ENCODE data around the gene MNAT1. TPM values are rescaled to one million over a fixed set of nuclear protein-coding genes. Genes with fewer than 3 reads are reported as not detected.

Gene MNAT1
- total and polyA plus RNA-seq, 9 donors, result 43.7 to 102 (median 49.4) TPM

DNA sequence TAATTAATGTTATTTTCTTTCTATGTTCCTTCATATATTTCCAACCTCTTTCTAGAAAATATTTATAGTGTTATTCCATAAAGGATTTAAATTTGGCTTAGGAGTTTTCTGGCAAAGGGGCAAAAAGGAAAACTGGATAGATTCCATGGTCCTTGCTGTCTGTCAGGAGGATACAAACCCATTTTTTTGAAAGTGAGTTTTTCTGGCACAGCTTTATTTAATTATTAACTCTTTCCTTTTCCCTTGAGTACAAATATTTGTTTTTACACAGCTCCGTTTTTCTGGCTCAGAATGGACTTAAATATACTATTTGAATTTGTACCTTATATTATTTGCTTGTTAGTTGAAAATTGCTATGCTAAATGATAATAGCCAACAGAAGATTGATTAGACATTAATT lies 56.3 kb downstream of the MNAT1 start:
- Histone ChIP-seq H3K9me3 (replicated peaks; ENCODE audit: control insufficient read depth, low read depth, low read length) (no peaks in the 10 kb centered on the region), H3K4me1 (ENCODE audit: control insufficient read depth, insufficient read depth, low read length) (no peaks in the 10 kb centered on the region), H3K36me3 (ENCODE audit: control insufficient read depth, insufficient read depth, low read length) (peaks cover 9% of the 10 kb centered on the region), H3K4me3 (ENCODE audit: low read length) (no peak overlapping the region), H3K27me3 (ENCODE audit: control insufficient read depth, insufficient read depth, low read length) (no peaks in the 10 kb centered on the region), H3K27ac (ENCODE audit: low read length) (no peak overlapping the region)
- no peak for DNase-seq
- WGBS (ENCODE audit: insufficient coverage), result no CpG with 5 or more reads among the region's 1 CpG

DNA sequence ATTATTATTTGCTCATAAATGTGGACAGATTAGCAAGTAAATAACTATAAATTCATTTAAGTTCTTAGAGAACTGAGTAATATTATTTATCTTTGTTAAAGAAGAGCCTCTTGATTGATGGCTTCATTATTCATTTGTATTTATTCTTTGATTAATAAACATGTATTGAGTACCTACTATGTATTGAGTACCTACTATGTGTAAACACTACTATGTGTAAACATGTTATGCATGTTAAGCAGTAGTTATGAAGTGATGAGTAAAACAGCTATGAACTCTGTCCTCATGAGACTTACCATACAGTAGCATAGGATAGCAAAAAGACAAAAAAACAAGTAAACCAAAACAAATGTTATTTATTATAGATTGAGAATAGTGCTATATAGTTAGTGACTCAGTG lies 61.9 kb downstream of the MNAT1 start:
- no peak overlapping the region for H3K27ac ChIP-seq (ENCODE audit: low read length)
- no peaks in the 10 kb centered on the region for H3K27me3 ChIP-seq (ENCODE audit: control insufficient read depth, insufficient read depth, low read length)
- peaks cover 8% of the 10 kb centered on the region for H3K36me3 ChIP-seq (ENCODE audit: control insufficient read depth, insufficient read depth, low read length)
- no peak overlapping the region for H3K4me3 ChIP-seq (ENCODE audit: low read length)
- H3K4me1 ChIP-seq (ENCODE audit: control insufficient read depth, insufficient read depth, low read length), result no peaks in the 10 kb centered on the region
- DNase-seq, result no peak
- H3K9me3 ChIP-seq (replicated peaks; ENCODE audit: control insufficient read depth, low read depth, low read length), result no peaks in the 10 kb centered on the region

DNA sequence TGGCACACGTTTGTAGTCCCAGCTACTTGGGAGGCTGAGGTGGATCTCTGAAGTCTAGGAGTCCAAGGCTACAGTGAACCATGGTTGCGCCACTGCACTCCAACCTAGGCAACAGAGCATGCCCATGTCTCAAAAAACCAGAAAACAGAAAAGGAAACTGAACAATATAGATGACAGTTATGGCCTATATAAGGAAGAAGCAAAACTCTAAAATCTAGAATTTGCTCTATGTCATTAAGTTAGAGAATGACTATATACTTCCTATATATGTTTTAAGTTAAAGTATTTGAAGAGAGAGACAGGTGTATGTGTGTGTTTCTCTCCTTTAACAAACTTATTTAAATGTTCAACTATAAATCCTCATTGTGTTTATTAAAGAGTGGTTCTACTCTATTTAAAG lies 65.8 kb downstream of the MNAT1 start:
- no peak overlapping the region for H3K27ac ChIP-seq (ENCODE audit: low read length)
- H3K9me3 ChIP-seq (replicated peaks; ENCODE audit: control insufficient read depth, low read depth, low read length), result no peaks in the 10 kb centered on the region
- no peaks in the 10 kb centered on the region for H3K27me3 ChIP-seq (ENCODE audit: control insufficient read depth, insufficient read depth, low read length)
- H3K4me1 ChIP-seq (ENCODE audit: control insufficient read depth, insufficient read depth, low read length), result no peaks in the 10 kb centered on the region
- H3K4me3 ChIP-seq (ENCODE audit: low read length), result no peak overlapping the region
- WGBS (ENCODE audit: insufficient coverage), result no CpG with 5 or more reads among the region's 2 CpGs
- no peak for DNase-seq
- H3K36me3 ChIP-seq (ENCODE audit: control insufficient read depth, insufficient read depth, low read length), result peaks cover 5% of the 10 kb centered on the region

DNA sequence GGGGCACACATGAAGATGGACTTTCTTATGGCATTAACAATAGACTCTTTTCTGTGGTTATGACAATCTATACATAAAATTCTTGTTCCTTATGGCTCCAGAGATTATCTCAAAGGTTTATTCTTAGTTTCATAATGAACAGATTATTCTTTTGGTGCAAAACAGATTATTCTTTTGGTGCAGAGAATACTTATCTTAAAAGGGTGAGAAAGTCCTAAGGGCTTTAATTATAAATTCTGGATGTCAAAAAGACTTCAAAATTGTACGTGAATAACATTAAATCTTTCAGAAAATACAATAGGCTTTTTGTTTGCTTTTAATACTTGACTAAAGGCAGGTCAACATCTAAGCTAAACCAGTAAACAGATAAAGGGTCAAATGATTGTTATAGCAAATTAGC lies 69.3 kb downstream of the MNAT1 start:
- no peaks in the 10 kb centered on the region for H3K9me3 ChIP-seq (replicated peaks; ENCODE audit: control insufficient read depth, low read depth, low read length)
- H3K4me1 ChIP-seq (ENCODE audit: control insufficient read depth, insufficient read depth, low read length), result no peaks in the 10 kb centered on the region
- H3K36me3 ChIP-seq (ENCODE audit: control insufficient read depth, insufficient read depth, low read length), result peaks cover 5% of the 10 kb centered on the region
- H3K27me3 ChIP-seq (ENCODE audit: control insufficient read depth, insufficient read depth, low read length), result no peaks in the 10 kb centered on the region
- no CpG with 5 or more reads among the region's 1 CpG for WGBS (ENCODE audit: insufficient coverage)
- DNase-seq, result no peak
- H3K27ac ChIP-seq (ENCODE audit: low read length), result no peak overlapping the region
- H3K4me3 ChIP-seq (ENCODE audit: low read length), result no peak overlapping the region

DNA sequence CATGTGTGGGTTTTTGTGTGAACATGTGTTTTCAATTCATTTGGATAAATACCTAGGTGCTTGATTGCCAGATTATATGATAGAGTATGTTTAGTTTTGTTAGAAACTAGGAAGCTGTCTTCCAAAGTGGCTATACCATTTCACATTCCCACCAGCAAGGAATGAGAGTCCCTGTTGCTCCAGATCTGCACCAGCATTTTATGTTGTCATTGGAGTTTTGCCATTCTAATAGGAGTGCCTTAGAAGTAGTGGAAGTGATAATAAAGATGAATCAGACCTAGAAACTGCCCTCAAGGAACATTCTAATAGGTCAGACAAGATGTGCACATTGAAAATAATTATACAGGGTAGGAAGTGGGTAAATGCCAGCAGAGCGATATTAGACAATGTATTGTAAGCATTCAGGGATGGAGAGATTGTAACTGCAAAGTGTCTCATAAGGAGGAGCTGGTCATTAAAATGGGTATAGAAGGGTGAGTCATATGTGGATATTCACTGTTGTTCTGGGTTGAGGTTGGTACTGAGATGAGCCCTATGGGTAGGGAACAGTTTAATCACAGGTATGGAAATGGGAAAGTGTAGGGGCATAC lies 71.4 kb downstream of the MNAT1 start:
- no peak for DNase-seq
- no peaks in the 10 kb centered on the region for H3K27me3 ChIP-seq (ENCODE audit: control insufficient read depth, insufficient read depth, low read length)
- H3K27ac ChIP-seq (ENCODE audit: low read length), result no peak overlapping the region
- H3K36me3 ChIP-seq (ENCODE audit: control insufficient read depth, insufficient read depth, low read length), result no peaks in the 10 kb centered on the region
- H3K4me3 ChIP-seq (ENCODE audit: low read length), result no peak overlapping the region
- no peaks in the 10 kb centered on the region for H3K9me3 ChIP-seq (replicated peaks; ENCODE audit: control insufficient read depth, low read depth, low read length)
- no peaks in the 10 kb centered on the region for H3K4me1 ChIP-seq (ENCODE audit: control insufficient read depth, insufficient read depth, low read length)
- WGBS (ENCODE audit: insufficient coverage), result 100% methylated on average over 1 of the region's 1 CpG

DNA sequence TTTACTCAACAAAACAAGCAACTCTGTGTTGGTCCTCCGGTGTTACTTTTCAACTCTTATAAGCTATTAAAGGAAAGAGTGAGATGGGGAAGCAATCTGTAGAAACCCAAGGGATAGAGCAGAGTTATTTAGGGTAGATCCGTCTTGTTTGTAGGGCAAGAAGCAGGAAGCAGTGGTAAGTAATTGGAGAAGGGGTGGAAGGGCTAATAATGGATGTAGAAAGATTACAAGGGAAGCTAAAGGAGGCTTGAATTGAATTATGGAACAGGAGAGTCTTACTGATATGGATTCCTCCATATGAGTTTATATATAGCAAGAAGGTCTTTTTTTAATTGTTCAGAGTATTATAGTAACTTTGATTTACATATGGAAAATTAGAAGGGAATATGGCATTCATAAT lies 72.7 kb downstream of the MNAT1 start:
- DNase-seq, result no peak

DNA sequence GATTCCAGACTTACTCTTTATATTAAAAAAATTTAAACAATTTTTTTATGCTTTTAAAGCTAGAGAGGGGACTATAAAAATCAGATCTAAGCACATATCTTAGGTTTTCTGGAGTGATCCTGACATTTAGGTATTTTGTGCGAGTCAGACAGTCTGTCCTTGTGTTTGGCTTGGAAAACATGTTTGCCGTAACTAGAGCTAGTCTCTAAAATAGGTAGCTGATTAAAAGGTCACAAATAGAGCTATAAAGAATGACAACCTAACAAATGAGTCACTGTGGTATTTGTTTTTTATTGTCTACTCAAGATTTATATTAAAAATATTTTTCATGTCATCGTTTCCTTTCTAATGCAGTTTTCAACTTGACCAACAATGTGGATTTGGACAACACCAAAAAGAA lies 73.4 kb downstream of the MNAT1 start:
- Histone ChIP-seq H3K27me3 (ENCODE audit: control insufficient read depth, insufficient read depth, low read length) (no peaks in the 10 kb centered on the region), H3K27ac (ENCODE audit: low read length) (no peak overlapping the region), H3K36me3 (ENCODE audit: control insufficient read depth, insufficient read depth, low read length) (peaks cover 6% of the 10 kb centered on the region), H3K9me3 (replicated peaks; ENCODE audit: control insufficient read depth, low read depth, low read length) (no peaks in the 10 kb centered on the region), H3K4me3 (ENCODE audit: low read length) (no peak overlapping the region), H3K4me1 (ENCODE audit: control insufficient read depth, insufficient read depth, low read length) (no peaks in the 10 kb centered on the region)
- DNase-seq, result no peak
- 83% methylated on average over 1 of the region's 3 CpGs for WGBS (ENCODE audit: insufficient coverage)

More for the DNA sequence above, 72.7 kb downstream of the MNAT1 start:
- Histone ChIP-seq H3K9me3 (replicated peaks; ENCODE audit: control insufficient read depth, low read depth, low read length) (no peaks in the 10 kb centered on the region), H3K4me1 (ENCODE audit: control insufficient read depth, insufficient read depth, low read length) (no peaks in the 10 kb centered on the region), H3K36me3 (ENCODE audit: control insufficient read depth, insufficient read depth, low read length) (no peaks in the 10 kb centered on the region), H3K27ac (ENCODE audit: low read length) (no peak overlapping the region), H3K4me3 (ENCODE audit: low read length) (no peak overlapping the region), H3K27me3 (ENCODE audit: control insufficient read depth, insufficient read depth, low read length) (no peaks in the 10 kb centered on the region)
- 60% methylated on average over 1 of the region's 2 CpGs for WGBS (ENCODE audit: insufficient coverage)

DNA sequence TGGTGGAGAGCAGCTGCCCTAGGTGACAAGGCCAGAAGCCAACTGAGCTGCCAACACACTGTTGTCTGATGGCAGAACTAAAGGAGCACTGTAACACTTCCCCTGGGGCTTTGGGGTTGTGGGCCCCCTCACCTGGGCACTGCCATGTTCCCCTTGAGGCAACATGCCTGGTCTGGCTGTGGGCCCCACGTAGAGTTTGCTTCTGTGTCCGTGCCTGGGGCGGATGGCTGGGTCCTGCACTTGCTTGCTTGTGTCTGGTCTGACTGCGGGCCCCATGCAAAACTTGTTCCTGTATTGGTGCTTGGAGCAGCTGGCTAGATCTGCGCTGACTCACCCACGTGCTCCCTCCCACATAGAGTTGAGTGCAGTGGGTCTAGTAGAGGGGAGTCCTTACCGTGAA lies 78.4 kb downstream of the MNAT1 start:
- Histone ChIP-seq H3K9me3 (replicated peaks; ENCODE audit: control insufficient read depth, low read depth, low read length) (no peaks in the 10 kb centered on the region), H3K4me1 (ENCODE audit: control insufficient read depth, insufficient read depth, low read length) (no peaks in the 10 kb centered on the region), H3K4me3 (ENCODE audit: low read length) (no peak overlapping the region), H3K36me3 (ENCODE audit: control insufficient read depth, insufficient read depth, low read length) (peaks cover 10% of the 10 kb centered on the region), H3K27me3 (ENCODE audit: control insufficient read depth, insufficient read depth, low read length) (no peaks in the 10 kb centered on the region), H3K27ac (ENCODE audit: low read length) (no peak overlapping the region)
- 85% methylated on average over 4 of the region's 7 CpGs for WGBS (ENCODE audit: insufficient coverage)
- no peak for DNase-seq

DNA sequence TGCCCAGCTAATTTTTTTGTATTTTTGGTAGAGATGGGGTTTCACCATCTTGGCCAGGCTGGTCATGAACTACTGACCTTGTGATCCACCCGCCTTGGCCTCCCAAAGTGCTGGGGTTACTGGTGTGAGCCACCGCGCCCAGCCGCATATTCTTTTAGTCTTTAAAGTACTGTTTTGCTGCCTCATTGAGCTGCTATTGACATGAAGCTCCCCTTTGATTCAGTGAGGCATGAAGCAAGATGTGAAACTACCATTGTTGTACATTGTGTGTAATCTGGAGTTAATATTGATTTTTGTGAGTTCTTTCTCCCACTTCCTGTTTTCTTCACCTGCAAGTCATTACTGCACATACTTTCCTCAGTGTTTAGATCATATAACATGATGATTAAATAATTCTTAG lies 80.8 kb downstream of the MNAT1 start:
- no peaks in the 10 kb centered on the region for H3K4me1 ChIP-seq (ENCODE audit: control insufficient read depth, insufficient read depth, low read length)
- DNase-seq, result no peak
- no peak overlapping the region for H3K27ac ChIP-seq (ENCODE audit: low read length)
- no peaks in the 10 kb centered on the region for H3K9me3 ChIP-seq (replicated peaks; ENCODE audit: control insufficient read depth, low read depth, low read length)
- WGBS (ENCODE audit: insufficient coverage), result 94% methylated on average over 4 of the region's 4 CpGs
- H3K4me3 ChIP-seq (ENCODE audit: low read length), result no peak overlapping the region
- no peaks in the 10 kb centered on the region for H3K27me3 ChIP-seq (ENCODE audit: control insufficient read depth, insufficient read depth, low read length)
- peaks cover 12% of the 10 kb centered on the region for H3K36me3 ChIP-seq (ENCODE audit: control insufficient read depth, insufficient read depth, low read length)

DNA sequence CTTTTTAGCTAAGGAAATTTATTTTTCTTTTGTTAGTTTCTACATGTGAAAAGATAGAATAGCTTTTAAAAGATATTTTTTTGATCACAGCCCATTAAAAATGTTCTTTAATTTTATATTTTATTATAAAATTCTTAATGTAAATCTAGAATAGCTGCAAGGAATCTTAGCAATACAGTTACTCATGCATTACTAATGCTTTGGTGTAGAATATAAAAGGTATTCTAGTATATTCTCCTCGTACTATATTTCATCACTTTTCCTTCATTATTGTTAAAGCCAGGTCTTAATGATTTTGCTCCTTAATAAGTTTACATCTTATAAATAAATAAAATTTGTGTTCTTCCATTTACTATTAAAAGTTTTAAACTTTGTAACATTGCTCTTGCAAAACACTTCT lies 82.6 kb downstream of the MNAT1 start:
- WGBS (ENCODE audit: insufficient coverage), result no CpG with 5 or more reads among the region's 1 CpG
- DNase-seq, result no peak
- H3K4me1 ChIP-seq (ENCODE audit: control insufficient read depth, insufficient read depth, low read length), result no peaks in the 10 kb centered on the region
- no peak overlapping the region for H3K27ac ChIP-seq (ENCODE audit: low read length)
- H3K9me3 ChIP-seq (replicated peaks; ENCODE audit: control insufficient read depth, low read depth, low read length), result no peaks in the 10 kb centered on the region
- H3K4me3 ChIP-seq (ENCODE audit: low read length), result no peak overlapping the region
- H3K27me3 ChIP-seq (ENCODE audit: control insufficient read depth, insufficient read depth, low read length), result no peaks in the 10 kb centered on the region
- H3K36me3 ChIP-seq (ENCODE audit: control insufficient read depth, insufficient read depth, low read length), result peaks cover 12% of the 10 kb centered on the region

DNA sequence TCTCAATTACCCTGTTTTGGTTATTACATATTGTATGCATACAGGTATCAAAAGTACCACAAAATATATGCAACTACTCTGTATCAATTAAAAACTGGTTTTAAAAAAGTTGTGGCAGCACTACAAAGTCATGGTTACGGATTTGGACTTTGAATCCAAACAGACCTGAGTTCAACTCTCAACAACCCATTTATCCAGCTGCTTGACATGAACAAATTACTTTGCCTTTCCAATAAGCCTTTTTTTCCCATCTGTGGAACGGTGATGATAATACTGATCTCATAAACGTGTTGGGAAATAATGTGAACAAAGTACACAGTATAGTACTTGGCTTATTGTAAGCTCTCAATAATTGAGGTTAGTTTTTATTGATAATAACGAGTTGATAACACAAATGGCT lies 85.0 kb downstream of the MNAT1 start:
- Histone ChIP-seq H3K27me3 (ENCODE audit: control insufficient read depth, insufficient read depth, low read length) (no peaks in the 10 kb centered on the region), H3K27ac (ENCODE audit: low read length) (no peak overlapping the region), H3K4me3 (ENCODE audit: low read length) (no peak overlapping the region), H3K9me3 (replicated peaks; ENCODE audit: control insufficient read depth, low read depth, low read length) (no peaks in the 10 kb centered on the region), H3K36me3 (ENCODE audit: control insufficient read depth, insufficient read depth, low read length) (peaks cover 6% of the 10 kb centered on the region), H3K4me1 (ENCODE audit: control insufficient read depth, insufficient read depth, low read length) (no peaks in the 10 kb centered on the region)
- no peak for DNase-seq
- no CpG with 5 or more reads among the region's 4 CpGs for WGBS (ENCODE audit: insufficient coverage)

Data from muscle of leg (tissue), 11 donors.